Measurements from ENCODE around the gene MAN1A1. TPM values are rescaled to one million over a fixed set of nuclear protein-coding genes. Genes with fewer than 3 reads are reported as not detected.

Gene MAN1A1
- total RNA-seq, 1 donor from 2014 or later, result 78.0 TPM

DNA sequence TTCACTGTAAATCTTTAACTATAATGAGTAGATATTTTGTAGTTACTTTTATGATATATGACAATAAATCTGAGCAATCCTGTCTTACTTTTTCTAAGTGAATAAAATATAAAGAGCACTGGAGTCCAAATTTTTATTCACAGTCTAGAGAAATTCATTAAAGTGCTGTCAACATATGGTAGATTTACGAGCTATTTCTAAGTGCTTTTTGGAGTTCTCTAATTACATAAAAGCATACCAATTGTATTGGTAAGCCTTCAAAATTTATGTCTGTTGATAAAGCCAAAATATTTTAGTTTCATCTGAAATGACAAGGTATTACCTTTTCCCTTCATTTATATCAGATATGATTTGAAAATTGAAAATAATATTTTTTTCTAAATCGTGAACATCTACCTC lies 75.4 kb downstream of the MAN1A1 start:
- ATAC-seq (no peak), DNase-seq (no peak)
- Histone ChIP-seq H3K36me3 (peaks cover 3% of the 10 kb centered on the region), H3K4me3 (no peak overlapping the region), H3K27ac (no peak overlapping the region), H3K27me3 (ENCODE audit: low read depth) (no peaks in the 10 kb centered on the region), H3K4me1 (peaks cover 4% of the 10 kb centered on the region), H3K9me3 (peaks cover 5% of the 10 kb centered on the region)
- intact Hi-C loops (cut with DNase I), result no loop called here
- TF ChIP-seq, protein P1, sequence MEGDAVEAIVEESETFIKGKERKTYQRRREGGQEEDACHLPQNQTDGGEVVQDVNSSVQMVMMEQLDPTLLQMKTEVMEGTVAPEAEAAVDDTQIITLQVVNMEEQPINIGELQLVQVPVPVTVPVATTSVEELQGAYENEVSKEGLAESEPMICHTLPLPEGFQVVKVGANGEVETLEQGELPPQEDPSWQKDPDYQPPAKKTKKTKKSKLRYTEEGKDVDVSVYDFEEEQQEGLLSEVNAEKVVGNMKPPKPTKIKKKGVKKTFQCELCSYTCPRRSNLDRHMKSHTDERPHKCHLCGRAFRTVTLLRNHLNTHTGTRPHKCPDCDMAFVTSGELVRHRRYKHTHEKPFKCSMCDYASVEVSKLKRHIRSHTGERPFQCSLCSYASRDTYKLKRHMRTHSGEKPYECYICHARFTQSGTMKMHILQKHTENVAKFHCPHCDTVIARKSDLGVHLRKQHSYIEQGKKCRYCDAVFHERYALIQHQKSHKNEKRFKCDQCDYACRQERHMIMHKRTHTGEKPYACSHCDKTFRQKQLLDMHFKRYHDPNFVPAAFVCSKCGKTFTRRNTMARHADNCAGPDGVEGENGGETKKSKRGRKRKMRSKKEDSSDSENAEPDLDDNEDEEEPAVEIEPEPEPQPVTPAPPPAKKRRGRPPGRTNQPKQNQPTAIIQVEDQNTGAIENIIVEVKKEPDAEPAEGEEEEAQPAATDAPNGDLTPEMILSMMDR (IDR thresholded peaks at IDR 0.05), result no peak

DNA sequence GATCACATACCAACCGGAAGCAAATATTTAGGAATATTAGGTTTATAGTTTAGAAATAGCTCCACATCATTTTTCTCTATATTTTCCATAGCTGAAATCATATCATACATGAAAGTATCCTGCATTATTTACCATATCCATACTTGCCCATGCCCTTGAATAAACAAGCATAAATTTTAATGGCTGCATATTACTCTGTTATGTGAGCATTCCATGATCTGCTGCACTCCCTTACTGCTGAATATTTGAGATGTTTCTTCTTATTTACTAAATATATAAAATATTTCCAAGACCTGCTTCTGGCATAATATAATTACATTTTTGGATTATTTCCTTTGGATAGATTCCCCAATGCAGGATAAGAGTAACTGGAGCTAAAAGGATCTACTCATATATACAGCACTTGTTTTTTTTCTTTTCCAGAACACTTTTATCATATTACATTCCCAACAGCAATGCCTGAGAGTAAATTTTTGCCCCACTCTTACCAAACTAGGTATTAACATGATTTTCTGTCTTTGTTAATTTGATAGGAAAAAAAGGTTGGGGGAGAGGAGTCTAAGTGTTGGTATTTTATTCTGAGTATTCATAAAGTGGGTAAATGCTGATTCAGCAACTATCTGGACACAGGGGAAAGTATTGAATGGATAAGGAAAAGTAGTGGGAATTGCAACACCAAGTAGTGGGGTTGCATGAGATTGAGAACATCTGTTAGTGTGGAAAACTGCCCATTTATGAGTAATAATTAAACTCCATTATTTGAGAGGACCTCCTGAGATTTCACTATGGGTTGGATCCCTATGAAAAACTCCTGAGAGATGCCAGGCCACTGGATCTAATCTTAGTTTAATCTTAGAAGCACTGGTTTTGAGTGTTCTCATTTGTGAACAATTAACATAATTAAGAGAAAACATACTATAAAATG lies 76.0 kb downstream of the MAN1A1 start:
- intact Hi-C loops (cut with DNase I), result no loop called here
- Histone ChIP-seq H3K27me3 (ENCODE audit: low read depth) (no peaks in the 10 kb centered on the region), H3K36me3 (peaks cover 10% of the 10 kb centered on the region), H3K4me1 (peaks cover 4% of the 10 kb centered on the region), H3K4me3 (no peak overlapping the region), H3K9me3 (peaks cover 5% of the 10 kb centered on the region), H3K27ac (no peak overlapping the region)
- TF ChIP-seq, protein P1 (IDR thresholded peaks at IDR 0.05), result no peak
- peak in 1 of 2 donors; percentile 39 for ATAC-seq
- no peak for DNase-seq

DNA sequence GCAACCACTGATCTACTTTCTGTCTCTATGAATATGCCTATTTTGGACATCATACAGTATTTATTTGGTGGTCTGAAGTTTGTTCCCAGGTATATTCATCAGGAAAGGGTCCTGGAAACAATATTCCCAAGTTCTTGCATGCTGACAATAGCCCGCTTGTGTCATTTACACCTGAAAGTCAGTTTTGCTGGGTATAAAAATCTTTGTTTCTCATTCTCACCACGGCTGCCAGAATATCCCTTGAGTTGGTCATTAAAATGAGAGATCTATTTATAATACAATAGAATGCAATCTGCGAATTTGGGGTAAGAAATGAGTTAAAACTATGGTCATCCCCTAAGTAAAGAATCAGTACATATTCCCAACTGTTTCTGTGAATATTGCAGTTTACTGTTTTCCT lies 79.0 kb downstream of the MAN1A1 start:
- DNase-seq, result no peak
- no peak overlapping the region for H3K27ac ChIP-seq
- no peaks in the 10 kb centered on the region for H3K27me3 ChIP-seq (ENCODE audit: low read depth)
- no peak for ATAC-seq
- peaks cover 5% of the 10 kb centered on the region for H3K9me3 ChIP-seq
- H3K4me1 ChIP-seq, result no peaks in the 10 kb centered on the region
- intact Hi-C loops (cut with DNase I), result no loop called here
- H3K36me3 ChIP-seq, result peaks cover 10% of the 10 kb centered on the region
- H3K4me3 ChIP-seq, result no peak overlapping the region
- TF ChIP-seq, protein P1 (IDR thresholded peaks at IDR 0.05), result no peak

DNA sequence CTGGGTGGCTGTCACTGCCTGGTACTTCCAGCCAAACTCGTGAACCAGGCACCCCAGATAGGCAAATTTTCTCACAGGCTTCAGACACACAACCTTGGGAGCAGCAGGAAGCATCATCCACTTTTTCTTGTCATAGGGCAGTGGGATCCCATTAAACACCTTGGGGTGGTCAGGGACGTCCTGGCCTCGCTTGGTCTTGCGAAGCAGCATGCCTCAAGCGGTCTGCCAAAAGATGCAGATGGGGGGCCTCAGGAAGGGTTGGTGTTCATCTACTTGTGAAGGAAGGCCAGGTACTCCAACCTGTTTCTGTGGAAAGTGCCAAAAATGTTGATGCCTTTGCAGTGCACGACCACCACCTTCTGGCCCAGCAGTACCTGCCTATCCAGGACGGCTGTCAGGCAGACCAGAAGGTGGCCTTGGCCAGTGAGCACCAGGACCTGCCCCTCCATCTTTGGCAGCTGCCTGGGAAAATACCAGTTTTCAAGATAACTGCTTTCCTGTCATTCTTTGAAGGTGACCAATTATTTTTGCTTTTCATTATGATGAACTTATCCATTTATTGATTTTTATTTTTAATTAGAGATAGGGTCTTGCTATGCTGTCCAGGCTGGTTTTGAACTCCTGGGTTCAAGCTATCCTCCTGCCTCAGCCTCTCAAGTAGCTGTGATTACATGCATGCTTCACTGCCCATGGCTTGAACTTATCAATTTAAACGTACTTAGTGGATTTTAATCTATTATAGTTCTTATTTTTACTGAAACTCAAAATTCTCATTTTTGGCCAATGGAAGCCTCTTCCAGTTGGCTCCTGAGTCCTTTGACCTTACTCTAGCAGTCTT lies 80.1 kb downstream of the MAN1A1 start:
- peaks cover 5% of the 10 kb centered on the region for H3K9me3 ChIP-seq
- TF ChIP-seq, protein P1 (IDR thresholded peaks at IDR 0.05), result no peak
- DNase-seq (no peak), ATAC-seq (no peak)
- no peak overlapping the region for H3K4me3 ChIP-seq
- no peaks in the 10 kb centered on the region for H3K27me3 ChIP-seq (ENCODE audit: low read depth)
- H3K36me3 ChIP-seq, result peaks cover 10% of the 10 kb centered on the region
- H3K27ac ChIP-seq, result no peak overlapping the region
- H3K4me1 ChIP-seq, result peaks cover 3% of the 10 kb centered on the region
- intact Hi-C loops (cut with DNase I), result no loop called here

DNA sequence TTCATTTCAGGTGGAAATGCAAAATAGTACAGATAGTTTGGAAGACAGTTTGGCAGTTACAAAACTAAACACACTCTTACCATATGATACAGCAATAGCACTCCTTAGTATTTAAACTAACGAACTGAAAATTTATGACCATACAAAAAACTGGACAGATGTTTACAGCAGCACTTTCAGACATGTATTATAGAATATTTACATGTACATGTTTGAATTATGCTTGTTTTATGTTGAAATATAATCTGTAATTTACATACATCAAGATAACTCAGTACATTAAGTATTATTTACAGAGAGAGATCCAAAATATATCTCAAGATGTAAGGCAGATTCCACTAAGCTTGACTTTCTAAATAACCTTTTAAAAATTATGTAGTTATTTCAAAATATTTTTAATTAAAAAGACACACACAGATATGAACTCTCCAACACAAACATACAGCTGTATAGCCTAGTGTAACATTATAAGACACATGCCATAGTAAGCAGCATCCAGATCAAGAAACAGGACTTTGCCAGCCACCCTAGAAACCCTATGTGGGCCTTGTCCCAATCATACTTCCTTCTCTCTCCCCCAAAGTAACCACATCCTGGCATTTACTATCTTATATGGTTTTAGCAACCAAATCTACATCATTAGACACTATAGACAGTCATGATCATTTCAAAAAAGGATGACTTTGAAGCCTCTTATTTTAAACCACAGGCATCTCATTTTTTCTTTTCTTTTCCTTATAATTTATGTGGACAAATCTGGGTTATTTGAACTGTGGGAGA lies 82.2 kb downstream of the MAN1A1 start:
- DNase-seq (no peak), ATAC-seq (no peak)
- TF ChIP-seq, protein P1 (IDR thresholded peaks at IDR 0.05), result no peak
- Histone ChIP-seq H3K36me3 (peaks cover 10% of the 10 kb centered on the region), H3K4me1 (peaks cover 11% of the 10 kb centered on the region), H3K27ac (no peak overlapping the region), H3K9me3 (peaks cover 5% of the 10 kb centered on the region), H3K27me3 (ENCODE audit: low read depth) (no peaks in the 10 kb centered on the region), H3K4me3 (no peak overlapping the region)
- intact Hi-C loops (cut with DNase I), result no loop called here
